Mesendoderm (in vitro differentiated cells): Measurements from ENCODE around the gene TMEM141.

ENCODE experiments used
- DNase-seq: peaks from one replicate; pipeline ENCODE4 v3.0.0; 2013
- H2AK5ac ChIP-seq: 2 replicates; pipeline ENCODE4 v1.6.1; 2013; ENCODE audit warnings: low read length, inconsistent platforms
- H2BK120ac ChIP-seq: 2 replicates; pipeline ENCODE4 v1.6.1; 2013; ENCODE audit warnings: low read depth, mild to moderate bottlenecking, low read length, moderate library complexity, mixed read lengths
- H2BK15ac ChIP-seq: replicated peaks from 2 replicates; pipeline ENCODE4 v1.6.1; 2013; ENCODE audit warnings: low read depth, mild to moderate bottlenecking, moderate library complexity
- H2BK5ac ChIP-seq: 2 replicates; pipeline ENCODE4 v1.6.1; 2013; ENCODE audit warnings: low read length, inconsistent platforms
- H3K18ac ChIP-seq: 2 replicates; pipeline ENCODE4 v1.6.1; 2013; ENCODE audit warnings: mild to moderate bottlenecking, low read length, mixed read lengths
- H3K23ac ChIP-seq: one replicate; pipeline ENCODE4 v1.6.1; 2013; ENCODE audit warnings: low read length
- H3K27ac ChIP-seq: 2 replicates; pipeline ENCODE4 v1.5.1; 2013; ENCODE audit warnings: low read depth, mild to moderate bottlenecking, inconsistent platforms, low read length, moderate library complexity
- H3K27me3 ChIP-seq: 2 replicates; pipeline ENCODE4 v1.6.1; 2013; ENCODE audit warnings: low read length, control low read depth, mild to moderate bottlenecking, inconsistent platforms; ENCODE audit not compliant: insufficient read depth, poor library complexity
- H3K36me3 ChIP-seq: 2 replicates; pipeline ENCODE4 v1.6.1; 2013; ENCODE audit warnings: low read length, inconsistent platforms; ENCODE audit not compliant: control insufficient read depth, insufficient read depth
- H3K4ac ChIP-seq: one replicate; pipeline ENCODE4 v1.6.1; 2013; ENCODE audit warnings: low read depth, mild to moderate bottlenecking, low read length, moderate library complexity
- H3K4me1 ChIP-seq: 2 replicates; pipeline ENCODE4 v1.6.1; 2013; ENCODE audit warnings: low read depth, low read length, inconsistent platforms; ENCODE audit not compliant: control insufficient read depth
- H3K4me2 ChIP-seq: 2 replicates; pipeline ENCODE4 v1.6.1; 2013; ENCODE audit warnings: low read length
- H3K4me3 ChIP-seq: 2 replicates; pipeline ENCODE4 v1.5.1; 2013; ENCODE audit warnings: mild to moderate bottlenecking, low read length
- H3K56ac ChIP-seq: one replicate; pipeline ENCODE4 v1.6.1; 2013; ENCODE audit warnings: low read length
- H3K79me1 ChIP-seq: 2 replicates; pipeline ENCODE4 v1.6.1; 2013; ENCODE audit warnings: low read length, inconsistent platforms
- H3K79me2 ChIP-seq: 2 replicates; pipeline ENCODE4 v1.6.1; 2013; ENCODE audit warnings: mild to moderate bottlenecking, low read length; ENCODE audit not compliant: control insufficient read depth, insufficient read depth
- H3K9ac ChIP-seq: 2 replicates; pipeline ENCODE4 v1.6.1; 2013; ENCODE audit warnings: low read length, inconsistent platforms
- H4K5ac ChIP-seq: one replicate; pipeline ENCODE4 v1.6.1; 2013; ENCODE audit warnings: low read length
- H4K8ac ChIP-seq: one replicate; pipeline ENCODE4 v1.6.1; 2013; ENCODE audit warnings: low read depth, mild to moderate bottlenecking, control low read depth, low read length, moderate library complexity
- WGBS: extraction: QIAGEN DNeasy Blood & Tissue Kit; methylation state at CpG from one replicate; pipeline ENCODE4 v1.1.7; 2013; ENCODE audit warnings: low lambda C conversion rate, missing lambda C conversion rate; ENCODE audit not compliant: insufficient coverage; ENCODE audit errors: extremely low coverage; 5-methylcytosine and 5-hydroxymethylcytosine counted together

TMEM141 gene

GRCh38 chr9:136827794-136828473 lies 36.8 kb downstream of the TMEM141 start:
- Histone ChIP-seq H4K8ac (no peak overlapping the region), H3K4me3 (no peak overlapping the region), H2BK15ac (no peak overlapping the region), H3K9ac (no peak overlapping the region), H3K79me2 (no peaks in the 10 kb centered on the region), H3K4me2 (no peak overlapping the region), H4K5ac (no peak overlapping the region), H3K56ac (no peak overlapping the region), H2BK5ac (no peak overlapping the region), H2AK5ac (no peak overlapping the region), H3K36me3 (peaks cover 24% of the 10 kb centered on the region), H3K23ac (no peak overlapping the region), H3K27ac (no peak overlapping the region), H3K27me3 (no peaks in the 10 kb centered on the region), H3K79me1 (peaks cover 1% of the 10 kb centered on the region), H3K4ac (no peak overlapping the region), H2BK120ac (no peak overlapping the region), H3K4me1 (no peaks in the 10 kb centered on the region), H3K18ac (no peak overlapping the region)
- no peak for DNase-seq
- WGBS: no CpG with 5 or more reads among the region's 14 CpGs

DNA sequence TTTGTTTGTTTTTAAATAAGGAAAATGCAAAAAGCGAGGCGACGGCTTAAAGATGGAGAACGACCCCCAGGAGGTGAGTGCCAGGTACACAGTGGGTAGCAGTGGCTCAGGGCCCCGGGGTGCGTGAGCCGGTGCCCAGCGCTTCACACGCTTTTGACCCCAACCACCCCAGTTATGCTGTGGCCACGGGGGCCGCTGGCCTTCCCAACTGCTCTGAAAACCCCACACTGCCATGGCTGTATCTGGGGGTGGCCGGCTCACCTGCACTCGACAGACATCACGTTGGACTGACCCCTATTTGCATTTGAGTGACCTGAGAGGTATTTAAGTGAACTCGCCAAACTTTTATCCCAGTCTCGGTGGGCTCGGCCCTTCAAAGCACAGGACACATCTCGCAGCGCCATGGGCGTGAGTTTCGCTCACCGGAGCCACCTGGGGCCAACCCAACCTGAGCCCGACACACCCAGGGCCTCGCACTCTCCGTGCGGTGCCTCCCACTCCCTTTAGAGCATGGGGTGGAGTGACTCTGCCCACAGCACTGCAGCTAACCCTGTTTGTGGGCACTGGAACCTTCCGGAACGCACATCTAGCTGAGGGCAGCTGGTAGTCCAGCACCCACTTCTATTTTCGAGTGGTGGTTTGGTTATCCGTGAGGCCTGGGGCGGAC lies 37.5 kb downstream of the TMEM141 start:
- Histone ChIP-seq H3K4me2 (no peak overlapping the region), H3K27me3 (no peaks in the 10 kb centered on the region), H3K27ac (no peak overlapping the region), H3K4me3 (no peak overlapping the region), H3K4ac (no peak overlapping the region), H3K56ac (no peak overlapping the region), H3K79me1 (no peaks in the 10 kb centered on the region), H2BK15ac (no peak overlapping the region), H2BK5ac (no peak overlapping the region), H3K79me2 (no peaks in the 10 kb centered on the region), H2AK5ac (no peak overlapping the region), H2BK120ac (no peak overlapping the region), H3K36me3 (peaks cover 24% of the 10 kb centered on the region), H4K8ac (no peak overlapping the region), H3K4me1 (no peaks in the 10 kb centered on the region), H3K23ac (no peak overlapping the region), H3K9ac (no peak overlapping the region), H3K18ac (no peak overlapping the region), H4K5ac (no peak overlapping the region)
- no peak for DNase-seq
- WGBS: no CpG with 5 or more reads among the region's 31 CpGs

DNA sequence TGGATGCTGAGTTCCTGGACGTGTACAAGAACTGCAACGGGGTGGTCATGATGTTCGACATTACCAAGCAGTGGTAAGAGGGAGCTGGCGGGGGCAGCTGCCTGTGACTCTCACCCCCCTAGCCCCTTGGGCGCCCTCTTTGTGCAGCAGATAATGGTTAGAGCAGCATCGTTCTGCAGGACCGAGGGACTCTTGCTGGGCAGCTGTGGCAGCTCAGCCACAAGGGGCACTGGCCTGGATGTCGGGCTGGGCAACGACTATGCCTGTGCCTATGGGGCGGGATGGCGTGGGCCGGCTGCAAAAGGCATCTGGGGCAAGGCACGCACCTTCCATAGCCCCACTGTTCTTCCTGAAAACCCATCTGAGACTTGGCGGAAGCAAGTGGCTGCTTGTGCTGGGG lies 38.3 kb downstream of the TMEM141 start:
- Histone ChIP-seq H2BK120ac (no peak overlapping the region), H3K79me1 (no peaks in the 10 kb centered on the region), H3K4me1 (no peaks in the 10 kb centered on the region), H3K27ac (no peak overlapping the region), H3K23ac (no peak overlapping the region), H4K5ac (no peak overlapping the region), H3K36me3 (peaks cover 24% of the 10 kb centered on the region), H3K4ac (no peak overlapping the region), H2BK5ac (no peak overlapping the region), H3K9ac (no peak overlapping the region), H3K79me2 (no peaks in the 10 kb centered on the region), H2AK5ac (no peak overlapping the region), H2BK15ac (no peak overlapping the region), H4K8ac (no peak overlapping the region), H3K18ac (no peak overlapping the region), H3K4me2 (no peak overlapping the region), H3K56ac (no peak overlapping the region), H3K27me3 (no peaks in the 10 kb centered on the region), H3K4me3 (no peak overlapping the region)
- DNase-seq: no peak
- no CpG with 5 or more reads among the region's 14 CpGs for WGBS

- H3K79me1 ChIP-seq: no peaks in the 10 kb centered on the region
- no peak overlapping the region for H3K4me2 ChIP-seq
- H2BK5ac ChIP-seq: no peak overlapping the region
- no peak overlapping the region for H2BK120ac ChIP-seq
- no peak overlapping the region for H2AK5ac ChIP-seq
- peaks cover 22% of the 10 kb centered on the region for H3K36me3 ChIP-seq
- DNase-seq: no peak
- H3K56ac ChIP-seq: no peak overlapping the region
- no peak overlapping the region for H3K4me3 ChIP-seq
- H3K27ac ChIP-seq: no peak overlapping the region
- no peaks in the 10 kb centered on the region for H3K27me3 ChIP-seq
- H3K23ac ChIP-seq: no peak overlapping the region
- no peaks in the 10 kb centered on the region for H3K4me1 ChIP-seq
- H3K9ac ChIP-seq: no peak overlapping the region
- H3K79me2 ChIP-seq: no peaks in the 10 kb centered on the region
- no peak overlapping the region for H3K18ac ChIP-seq
- H4K5ac ChIP-seq: no peak overlapping the region
- H4K8ac ChIP-seq: no peak overlapping the region
- H2BK15ac ChIP-seq: no peak overlapping the region
- no CpG with 5 or more reads among the region's 41 CpGs for WGBS
- H3K4ac ChIP-seq: no peak overlapping the region
Measured at GRCh38 chr9:136829981-136830885, 39.1 kb downstream of the TMEM141 start.

GRCh38 chr9:136831002-136831719 lies 40.0 kb downstream of the TMEM141 start:
- Histone ChIP-seq H3K4me2 (no peak overlapping the region), H2AK5ac (no peak overlapping the region), H3K56ac (no peak overlapping the region), H2BK15ac (no peak overlapping the region), H3K27me3 (no peaks in the 10 kb centered on the region), H2BK5ac (no peak overlapping the region), H3K79me2 (no peaks in the 10 kb centered on the region), H3K9ac (no peak overlapping the region), H4K5ac (no peak overlapping the region), H3K18ac (no peak overlapping the region), H3K79me1 (no peaks in the 10 kb centered on the region), H3K4me1 (no peaks in the 10 kb centered on the region), H3K4ac (no peak overlapping the region), H2BK120ac (no peak overlapping the region), H3K23ac (no peak overlapping the region), H3K27ac (no peak overlapping the region), H3K4me3 (no peak overlapping the region), H3K36me3 (peaks cover 17% of the 10 kb centered on the region), H4K8ac (no peak overlapping the region)
- DNase-seq: no peak
- WGBS: no CpG with 5 or more reads among the region's 30 CpGs
